Measurements from ENCODE around the gene ENTHD1.

Gene ENTHD1

GRCh38 chr22:39713799-39714290 lies 179.7 kb downstream of the ENTHD1 start:
- no peak for DNase-seq (ENCODE audit: low spot score)

- DNase-seq (ENCODE audit: low spot score) = no peak
Measured at GRCh38 chr22:39712751-39713525, 180.6 kb downstream of the ENTHD1 start.

GRCh38 chr22:39712081-39712480 lies 181.5 kb downstream of the ENTHD1 start:
- DNase-seq (ENCODE audit: low spot score) = no peak

GRCh38 chr22:39710380-39711150 lies 183.0 kb downstream of the ENTHD1 start:
- DNase-seq (ENCODE audit: low spot score) = no peak

GRCh38 chr22:39707816-39708215 lies 185.7 kb downstream of the ENTHD1 start:
- DNase-seq (ENCODE audit: low spot score) = no peak

- DNase-seq (ENCODE audit: low spot score) = no peak
Measured at GRCh38 chr22:39707351-39707750, 186.2 kb downstream of the ENTHD1 start.

GRCh38 chr22:39706376-39707140 lies 187.0 kb downstream of the ENTHD1 start:
- no peak for DNase-seq (ENCODE audit: low spot score)

GRCh38 chr22:39705386-39705785 lies 188.2 kb downstream of the ENTHD1 start:
- DNase-seq (ENCODE audit: low spot score) = no peak

GRCh38 chr22:39703928-39704639 lies 189.5 kb downstream of the ENTHD1 start:
- DNase-seq (ENCODE audit: low spot score) = no peak

GRCh38 chr22:39703091-39703490 lies 190.5 kb downstream of the ENTHD1 start:
- DNase-seq (ENCODE audit: low spot score) = no peak

- no peak for DNase-seq (ENCODE audit: low spot score)
Measured at GRCh38 chr22:39700565-39700964, 193.0 kb downstream of the ENTHD1 start.

GRCh38 chr22:39699631-39700360 lies 193.8 kb downstream of the ENTHD1 start:
- DNase-seq (ENCODE audit: low spot score) = no peak

GRCh38 chr22:39697790-39698430 lies 195.7 kb downstream of the ENTHD1 start:
- DNase-seq (ENCODE audit: low spot score) = no peak

GRCh38 chr22:39693943-39694500 lies 199.5 kb downstream of the ENTHD1 start:
- DNase-seq (ENCODE audit: low spot score) = no peak

Data from putamen (tissue), 1 donor.